ENCODE data around the gene PEX14.

PEX14 gene

GRCh38 chr1:10536133-10536770 lies 61.5 kb downstream of the PEX14 start:
- no peak overlapping the region for H3K4me3 ChIP-seq (ENCODE audit: low read length)
- no peak for TF ChIP-seq CTCF (IDR thresholded peaks at IDR 0.05; ENCODE audit: insufficient read depth, low read depth, low read length, missing control alignments)
- no peak for DNase-seq (ENCODE audit: low read depth)

- no peak for DNase-seq (ENCODE audit: low read depth)
- H3K4me3 ChIP-seq (ENCODE audit: low read length): no peak overlapping the region
- TF ChIP-seq CTCF (IDR thresholded peaks at IDR 0.05; ENCODE audit: insufficient read depth, low read depth, low read length, missing control alignments): no peak
Measured at GRCh38 chr1:10537082-10537766, 62.5 kb downstream of the PEX14 start.

GRCh38 chr1:10538646-10539355 lies 64.1 kb downstream of the PEX14 start:
- H3K4me3 ChIP-seq (ENCODE audit: low read length): no peak overlapping the region
- no peak for TF ChIP-seq CTCF (IDR thresholded peaks at IDR 0.05; ENCODE audit: insufficient read depth, low read depth, low read length, missing control alignments)
- DNase-seq (ENCODE audit: low read depth): no peak

- H3K4me3 ChIP-seq (ENCODE audit: low read length): no peak overlapping the region
- no peak for TF ChIP-seq CTCF (IDR thresholded peaks at IDR 0.05; ENCODE audit: insufficient read depth, low read depth, low read length, missing control alignments)
Measured at GRCh38 chr1:10539411-10540043, 64.8 kb downstream of the PEX14 start.

GRCh38 chr1:10540277-10541005 lies 65.7 kb downstream of the PEX14 start:
- TF ChIP-seq CTCF (IDR thresholded peaks at IDR 0.05; ENCODE audit: insufficient read depth, low read depth, low read length, missing control alignments): no peak
- no peak for DNase-seq (ENCODE audit: low read depth)
- no peak overlapping the region for H3K4me3 ChIP-seq (ENCODE audit: low read length)

More at GRCh38 chr1:10539411-10540043, 64.8 kb downstream of the PEX14 start:
- no peak for DNase-seq (ENCODE audit: low read depth)

- no peak overlapping the region for H3K4me3 ChIP-seq (ENCODE audit: low read length)
- TF ChIP-seq CTCF (IDR thresholded peaks at IDR 0.05; ENCODE audit: insufficient read depth, low read depth, low read length, missing control alignments): no peak
- no peak for DNase-seq (ENCODE audit: low read depth)
Measured at GRCh38 chr1:10541286-10541685, 66.5 kb downstream of the PEX14 start.
